HCT116 (cell line): ENCODE results near the gene VWA7. TPM values are rescaled to one million over a fixed set of nuclear protein-coding genes. Genes with fewer than 3 reads are reported as not detected.

Experiments
- ATAC-seq: fragments of 200-7000 bp; cut with Tn5 transposase; 2 replicates; pipeline ENCODE4 v1.9.1; 2020; ENCODE audit warnings: mild to moderate bottlenecking, moderate library complexity
- BruUV-seq: library from RNA; stranded (reverse); fragments of 400-500 nt; replicated peaks from 2 replicates; lab custom pipeline; 2021; lab: Mats Ljungman, UMichigan
- CTCF ChIA-PET: fragments of 300-600 bp; sonication (Branson Sonifier 250); formaldehyde crosslinking; loops from one replicate; lab custom pipeline; 2021; ENCODE audit warnings: antibody characterized with exemption; lab: Charles Lee
- POLR2A ChIA-PET: fragments of 300-600, 350-600 bp; sonication (Branson Sonifier 250); formaldehyde crosslinking; loops from one replicate; lab custom pipeline; 2021; ENCODE audit warnings: antibody characterized with exemption; lab: Charles Lee
- RAD21 ChIA-PET, 2 experiments: fragments of 300-600 bp; sonication (Branson Sonifier 250); formaldehyde crosslinking; loops; one replicate each; lab custom pipeline; 2023; ENCODE audit warnings: low total read pairs in 2 of 2; ENCODE audit not compliant: uncharacterized antibody in 2 of 2, unreplicated experiment in 2 of 2, low non-redundant PET in 1 of 2; lab: Charles Lee
- DNase-seq: peaks from one replicate; pipeline ENCODE4 v3.0.0-alpha.2; 2010; ENCODE audit warnings: low read depth, low spot score
- H2AFZ ChIP-seq: fragments of 200-600 bp; shearing (Covaris generic), sonication (generic); 2 replicates; pipeline ENCODE4 v1.6.1; 2017; ENCODE audit warnings: low read depth, mixed run types, mixed read lengths, antibody characterized with exemption, low read length; ENCODE audit not compliant: poor library complexity, severe bottlenecking
- H3K27ac ChIP-seq: 2 replicates; pipeline ENCODE4 v1.5.1; 2012; ENCODE audit warnings: low read depth, low read length
- H3K27me3 ChIP-seq: fragments of 200-600 bp; sonication (generic); 2 replicates; pipeline ENCODE4 v1.6.1; 2016; ENCODE audit warnings: mixed run types, low read length, mixed read lengths; ENCODE audit not compliant: insufficient read depth
- H3K36me3 ChIP-seq, 2 experiments: fragments of 200-500 bp in 1 of 2; fragments of 200-600 bp in 1 of 2; sonication (Bioruptor generic) in 1 of 2; sonication (generic) in 1 of 2; 2 replicates each; pipeline versions ENCODE4 v1.5.1 to v1.6.1; 2014 to 2016; ENCODE audit warnings: low read length in 2 of 2, inconsistent platforms in 1 of 2, mixed read lengths in 1 of 2, mixed run types in 1 of 2; ENCODE audit not compliant: insufficient read depth in 2 of 2, control insufficient read depth in 1 of 2
- H3K4me1 ChIP-seq, 2 experiments: fragments of 200-600 bp in 1 of 2; sonication (generic) in 1 of 2; 2 replicates each; pipeline versions ENCODE4 v1.5.1 to v1.6.1; 2012 to 2017; ENCODE audit warnings: low read length in 2 of 2, inconsistent platforms in 1 of 2, mild to moderate bottlenecking in 1 of 2, mixed read lengths in 1 of 2, mixed run types in 1 of 2, moderate library complexity in 1 of 2; ENCODE audit not compliant: insufficient read depth in 2 of 2, control insufficient read depth in 1 of 2
- H3K4me2 ChIP-seq: fragments of 200-600 bp; sonication (generic); 2 replicates; pipeline ENCODE4 v1.6.1; 2017; ENCODE audit warnings: mixed run types, low read length, mixed read lengths
- H3K4me3 ChIP-seq, 2 experiments: fragments of 200-600 bp in 1 of 2; sonication (generic) in 1 of 2; replicated peaks in 1 of 2; 2 replicates each; pipeline ENCODE4 v1.5.1; 2011 to 2016; ENCODE audit warnings: low read length in 2 of 2, control low read depth in 1 of 2, low read depth in 1 of 2, mild to moderate bottlenecking in 1 of 2, mixed read lengths in 1 of 2, mixed run types in 1 of 2
- H3K79me2 ChIP-seq: fragments of 200-600 bp; sonication (generic); 2 replicates; pipeline ENCODE4 v1.6.1; 2017; ENCODE audit warnings: mild to moderate bottlenecking, mixed run types, low read length, moderate library complexity, mixed read lengths; ENCODE audit not compliant: insufficient read depth
- H3K9ac ChIP-seq: fragments of 200-600 bp; sonication (generic); 2 replicates; pipeline ENCODE4 v1.6.1; 2016; ENCODE audit warnings: low read length, mixed read lengths
- H3K9me2 ChIP-seq: fragments of 200-600 bp; sonication (generic), shearing (Covaris generic); 2 replicates; pipeline ENCODE4 v1.6.1; 2017; ENCODE audit warnings: mixed run types, mild to moderate bottlenecking, moderate library complexity; ENCODE audit not compliant: insufficient read depth
- H3K9me3 ChIP-seq, 2 experiments: fragments of 200-500 bp in 1 of 2; fragments of 200-600 bp in 1 of 2; sonication (Bioruptor generic) in 1 of 2; sonication (generic) in 1 of 2; 2 replicates each; pipeline ENCODE4 v1.6.1; 2014 to 2017; ENCODE audit warnings: low read length in 2 of 2, mixed read lengths in 2 of 2, inconsistent platforms in 1 of 2, low read depth in 1 of 2, mild to moderate bottlenecking in 1 of 2, mixed run types in 1 of 2, moderate library complexity in 1 of 2; ENCODE audit not compliant: control insufficient read depth in 1 of 2, insufficient read depth in 1 of 2
- H4K20me1 ChIP-seq: fragments of 200-600 bp; sonication (generic), shearing (Covaris generic); 2 replicates; pipeline ENCODE4 v1.6.1; 2017; ENCODE audit warnings: mixed run types, mild to moderate bottlenecking, moderate library complexity; ENCODE audit not compliant: insufficient read depth
- ELF1 ChIP-seq: IDR thresholded peaks from 2 replicates; pipeline ENCODE4 v1.6.1; 2012; ENCODE audit warnings: low read depth, borderline replicate concordance
- EZH2 ChIP-seq: fragments of 200-600 bp; sonication (generic); IDR thresholded peaks from 2 replicates; pipeline ENCODE4 v1.6.1; 2017; ENCODE audit warnings: antibody characterized with exemption, mixed run types
- FOSL1 ChIP-seq: IDR thresholded peaks from 2 replicates; pipeline ENCODE4 v1.6.1; 2012; ENCODE audit warnings: low read depth
- POLR2A ChIP-seq: IDR thresholded peaks from 2 replicates; pipeline ENCODE4 v1.7.0; 2011; ENCODE audit warnings: borderline replicate concordance; ENCODE audit not compliant: insufficient read depth, insufficient read length; ENCODE audit errors: extremely low read depth
- POLR2AphosphoS5 ChIP-seq: IDR thresholded peaks from 2 replicates; pipeline ENCODE4 v1.6.1; 2011; ENCODE audit warnings: mild to moderate bottlenecking, low read depth, low read length, moderate library complexity
- RAD21 ChIP-seq: IDR thresholded peaks from 2 replicates; pipeline ENCODE4 v1.6.1; 2012; ENCODE audit warnings: low read depth, mild to moderate bottlenecking
- SP1 ChIP-seq: IDR thresholded peaks from 2 replicates; pipeline ENCODE4 v1.6.1; 2012; ENCODE audit warnings: low read depth
- SRF ChIP-seq: IDR thresholded peaks from 2 replicates; pipeline ENCODE4 v1.6.1; 2012; ENCODE audit warnings: low read depth
- TCF7L2 ChIP-seq: IDR thresholded peaks from 2 replicates; pipeline ENCODE4 v1.7.0; 2011; ENCODE audit warnings: borderline replicate concordance, inconsistent platforms; ENCODE audit not compliant: insufficient read depth, insufficient read length; ENCODE audit errors: extremely low read depth
- YY1 ChIP-seq: IDR thresholded peaks from 2 replicates; pipeline ENCODE4 v1.6.1; 2011; ENCODE audit warnings: low read length, low read depth, moderate library complexity, mild to moderate bottlenecking; ENCODE audit not compliant: insufficient replicate concordance; ENCODE audit errors: extremely low read depth
- ZFX ChIP-seq: fragments of 450-650 bp; IDR thresholded peaks from 2 replicates; pipeline ENCODE4 v1.6.1; 2017
- ZNF274 ChIP-seq: fragments of 200-500 bp; sonication (Bioruptor generic); IDR thresholded peaks from 2 replicates; pipeline ENCODE4 v1.6.1; 2014; ENCODE audit warnings: mild to moderate bottlenecking, low read depth, low read length, inconsistent platforms
- intact Hi-C: fragments of 100-400 bp; cut with micrococcal nuclease; formaldehyde crosslinking; loops from 2 replicates; pipeline ENCODE4 v1.10.0; 2022
- total RNA-seq: library from RNA; stranded (reverse); gene quantifications from one replicate; pipeline ENCODE4 v1.2.1, GENCODE V29; 2021; ENCODE audit not compliant: unreplicated experiment
- TF ChIP-seq, protein P1 (sequence below), 3 experiments: fragments of 200-600 bp in 1 of 3; sonication (generic) in 1 of 3; IDR thresholded peaks in 2 of 3; conservative IDR thresholded peaks in 1 of 3; 2 replicates each; pipeline ENCODE4 v1.5.1; 2012 to 2017; ENCODE audit warnings: low read depth in 2 of 3, low read length in 2 of 3, antibody characterized with exemption in 1 of 3, borderline replicate concordance in 1 of 3, control low read depth in 1 of 3, mild to moderate bottlenecking in 1 of 3, mixed read lengths in 1 of 3, mixed run types in 1 of 3, moderate library complexity in 1 of 3; ENCODE audit not compliant: insufficient read depth in 1 of 3
- TF ChIP-seq, protein P2 (sequence below): IDR thresholded peaks from 2 replicates; pipeline ENCODE4 v1.6.1; 2012

Gene VWA7
- total RNA-seq, 1 experiment from 2014 or later: 14.6 TPM

DNA sequence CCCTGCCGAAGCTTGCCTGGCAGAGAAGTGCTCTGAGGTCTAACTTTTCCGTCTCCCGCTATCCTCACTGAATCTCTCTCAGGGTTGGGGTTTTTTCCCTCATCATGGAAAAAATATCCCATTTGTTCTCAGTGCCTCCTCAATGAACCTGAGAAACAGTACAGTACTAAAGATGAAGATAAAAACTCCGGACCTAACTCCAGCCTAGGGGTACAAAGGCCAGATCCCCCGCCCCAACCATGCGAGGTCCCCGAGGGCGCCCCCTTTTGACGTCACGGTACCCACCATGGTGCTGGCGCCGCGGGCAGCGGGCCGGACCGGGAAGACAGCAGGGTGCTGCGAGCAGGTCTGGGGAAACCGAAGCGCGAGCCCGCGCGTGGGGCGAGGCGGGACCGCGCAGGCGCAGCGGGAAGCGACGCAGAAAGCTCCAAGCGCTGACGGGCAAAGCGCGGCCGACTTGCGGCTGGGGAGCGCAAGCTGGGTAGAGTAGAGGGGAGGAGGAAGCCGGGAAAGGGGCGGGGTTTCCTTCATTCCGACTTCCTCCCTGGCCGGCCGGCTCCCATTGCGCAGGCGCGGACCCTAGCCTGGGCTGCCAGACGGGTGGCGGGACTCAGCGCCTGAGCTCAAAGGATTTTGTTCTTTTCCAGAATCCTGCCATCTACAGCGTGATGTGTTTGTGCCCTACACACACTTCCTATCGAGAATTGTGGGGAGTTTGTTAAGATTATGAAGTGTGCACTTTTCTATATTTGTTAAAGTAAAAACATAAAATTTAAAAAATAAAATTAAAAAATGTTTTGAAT lies 29.5 kb upstream of the VWA7 start, which contains the start of gene LSM2:
Gene LSM2 (minus strand): TSS at position 497 of the 803 bp plus-strand sequence. CDS start 209 bp downstream, at position 288.
- H3K27ac ChIP-seq: peak within 1 kb of the TSS; percentile 85
- peaks cover 0 to 7% of the 10 kb centered on the region in 2 experiments; a peak in 2 of 4 replicates for H3K36me3 ChIP-seq
- intact Hi-C loops: loop anchor here (1.0 kb wide), 1 partner anchor 21 kb away; the partner anchor contains the start of gene HSPA1B
- no peaks in the 10 kb centered on the region for H3K27me3 ChIP-seq
- H2AFZ ChIP-seq: peak within 1 kb of the TSS; percentile 33
- ChIA-PET POLR2A (interaction anchor here (0.6 to 4.8 kb wide), 14 partner anchors 11 to 142 kb away, joined by 3 to 49 read pairs (median 4); partner anchors contain the start of genes GPANK1, HSPA1B, NEU1 and VARS1), RAD21 (interaction anchor here (0.7 to 1.0 kb wide), 2 partner anchors 21 to 25 kb away, joined by 3 to 4 read pairs; partner anchors contain the start of gene HSPA1B (in 1 of the 2)), CTCF (interaction anchor here (0.7 to 2.4 kb wide), 9 partner anchors 11 to 145 kb away, joined by 3 to 16 read pairs (median 3); partner anchors contain the start of genes HSPA1B, NEU1 and VARS1)
- H4K20me1 ChIP-seq: no peaks in the 10 kb centered on the region
- peak within 1 kb of the TSS; percentile 93 to 94 for H3K4me3 ChIP-seq
- TF ChIP-seq SRF: peak; percentile 33; the same call in 1 of the 2 replicates
- TF ChIP-seq TCF7L2: peak; percentile 42
- TF ChIP-seq POLR2AphosphoS5: peak; percentile 94
- peak; percentile 54 for TF ChIP-seq YY1
- TF ChIP-seq, protein P1, sequence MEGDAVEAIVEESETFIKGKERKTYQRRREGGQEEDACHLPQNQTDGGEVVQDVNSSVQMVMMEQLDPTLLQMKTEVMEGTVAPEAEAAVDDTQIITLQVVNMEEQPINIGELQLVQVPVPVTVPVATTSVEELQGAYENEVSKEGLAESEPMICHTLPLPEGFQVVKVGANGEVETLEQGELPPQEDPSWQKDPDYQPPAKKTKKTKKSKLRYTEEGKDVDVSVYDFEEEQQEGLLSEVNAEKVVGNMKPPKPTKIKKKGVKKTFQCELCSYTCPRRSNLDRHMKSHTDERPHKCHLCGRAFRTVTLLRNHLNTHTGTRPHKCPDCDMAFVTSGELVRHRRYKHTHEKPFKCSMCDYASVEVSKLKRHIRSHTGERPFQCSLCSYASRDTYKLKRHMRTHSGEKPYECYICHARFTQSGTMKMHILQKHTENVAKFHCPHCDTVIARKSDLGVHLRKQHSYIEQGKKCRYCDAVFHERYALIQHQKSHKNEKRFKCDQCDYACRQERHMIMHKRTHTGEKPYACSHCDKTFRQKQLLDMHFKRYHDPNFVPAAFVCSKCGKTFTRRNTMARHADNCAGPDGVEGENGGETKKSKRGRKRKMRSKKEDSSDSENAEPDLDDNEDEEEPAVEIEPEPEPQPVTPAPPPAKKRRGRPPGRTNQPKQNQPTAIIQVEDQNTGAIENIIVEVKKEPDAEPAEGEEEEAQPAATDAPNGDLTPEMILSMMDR (IDR thresholded peaks at IDR 0.05 in 2 of 3, conservative IDR thresholded peaks at IDR 0.05 in 1 of 3; ENCODE audit: borderline replicate concordance in 1 of 3, insufficient read depth in 1 of 3, low read depth in 2 of 3, low read length in 2 of 3): 0 out of 6 replicates have a peak, but pooled peaks of 2 of the 3 experiments have one; percentile 10 to 23
- TF ChIP-seq ZFX: peak; percentile 68
- TF ChIP-seq, protein P2, sequence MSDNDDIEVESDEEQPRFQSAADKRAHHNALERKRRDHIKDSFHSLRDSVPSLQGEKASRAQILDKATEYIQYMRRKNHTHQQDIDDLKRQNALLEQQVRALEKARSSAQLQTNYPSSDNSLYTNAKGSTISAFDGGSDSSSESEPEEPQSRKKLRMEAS: peak; percentile 78
- no peak for TF ChIP-seq ZNF274
- TF ChIP-seq FOSL1: no peak
- TF ChIP-seq RAD21: peak; percentile 28
- TF ChIP-seq POLR2A: peak; percentile 92
- peak; percentile 23; the same call in 1 of the 2 replicates for TF ChIP-seq SP1
- TF ChIP-seq EZH2: no peak
- no peak; the same call in 1 of the 2 replicates for TF ChIP-seq ELF1
- no peaks in the 10 kb centered on the region for H3K9me3 ChIP-seq
- peaks cover 13 to 16% of the 10 kb centered on the region in 2 experiments for H3K4me1 ChIP-seq
- DNase-seq (peak; percentile 88), ATAC-seq (peak; percentile 97)
- H3K4me2 ChIP-seq: peak within 1 kb of the TSS; percentile 98
- BruUV-seq: no TSS peak
- no peaks in the 10 kb centered on the region for H3K9me2 ChIP-seq
- peaks cover 37% of the 10 kb centered on the region for H3K79me2 ChIP-seq
- peak within 1 kb of the TSS; percentile 95 for H3K9ac ChIP-seq
